Measurements from ENCODE around the gene MPP2. TPM values are rescaled to one million over a fixed set of nuclear protein-coding genes. Genes with fewer than 3 reads are reported as not detected.
A peak's percentile ranks its signal among the peaks of the same experiment; 100 is the strongest.

The MPP2 gene
- total RNA-seq, 1 experiment from 2014 or later: 5.6 TPM

GRCh38 chr17:43917348-43918025 is 10.2 kb upstream of the MPP2 start:
- H3K27me3 ChIP-seq (replicated peaks; ENCODE audit: control insufficient read depth, insufficient read depth, low read length): no peaks in the 10 kb centered on the region
- H3K9me3 ChIP-seq: no peaks in the 10 kb centered on the region
- ChIA-PET POLR2A (no interaction called here), CTCF (no interaction called here)
- no peak for TF ChIP-seq CTCF (IDR thresholded peaks at IDR 0.05; ENCODE audit: insufficient read depth in 1 of 2, low read depth in 1 of 2, low read length in 1 of 2, severe bottlenecking in 1 of 2, unreplicated experiment in 1 of 2)
- H3K4me3 ChIP-seq (ENCODE audit: low read depth, low read length): no peak overlapping the region
- Mint-ChIP-seq H3K27ac (ENCODE audit: unreplicated experiment) (no peak overlapping the region), H3K9me3 (ENCODE audit: unreplicated experiment) (no peaks in the 10 kb centered on the region), H3K4me3 (ENCODE audit: unreplicated experiment) (no peak overlapping the region), H3K4me1 (ENCODE audit: low read depth, unreplicated experiment) (peaks cover 7% of the 10 kb centered on the region), H3K36me3 (ENCODE audit: insufficient read depth, unreplicated experiment) (no peaks in the 10 kb centered on the region), H3K27me3 (ENCODE audit: insufficient read depth, unreplicated experiment) (no peaks in the 10 kb centered on the region)
- no peak for DNase-seq
- peaks cover 20% of the 10 kb centered on the region for H3K4me1 ChIP-seq
- no TSS peak for BruUV-seq (replicated peaks)
- H3K36me3 ChIP-seq (ENCODE audit: control insufficient read depth, insufficient read depth, low read length): no peaks in the 10 kb centered on the region
- intact Hi-C loops (cut with micrococcal nuclease; ENCODE audit: unreplicated experiment): no loop called here

DNA sequence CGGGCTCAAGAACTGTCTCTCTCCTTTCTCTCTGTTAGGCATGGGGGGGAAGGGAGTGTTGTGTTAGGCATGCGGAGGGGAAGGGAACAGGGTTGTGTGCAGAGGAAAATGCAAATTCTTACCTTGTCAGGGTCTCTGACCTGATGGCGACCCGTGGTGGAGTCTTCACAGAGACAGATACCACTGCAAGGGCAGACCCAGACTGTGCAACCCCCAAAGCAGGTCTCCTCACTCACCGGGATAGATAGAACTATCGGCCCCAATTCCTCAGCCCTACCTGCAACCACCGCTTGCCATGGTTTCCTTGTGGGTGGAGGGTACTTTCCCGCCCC is 9.6 kb upstream of the MPP2 start:
- no TSS peak for BruUV-seq (replicated peaks)
- Mint-ChIP-seq H3K27ac (ENCODE audit: unreplicated experiment) (no peak overlapping the region), H3K4me3 (ENCODE audit: unreplicated experiment) (no peak overlapping the region), H3K36me3 (ENCODE audit: insufficient read depth, unreplicated experiment) (no peaks in the 10 kb centered on the region), H3K27me3 (ENCODE audit: insufficient read depth, unreplicated experiment) (no peaks in the 10 kb centered on the region), H3K4me1 (ENCODE audit: low read depth, unreplicated experiment) (peaks cover 7% of the 10 kb centered on the region), H3K9me3 (ENCODE audit: unreplicated experiment) (no peaks in the 10 kb centered on the region)
- Histone ChIP-seq H3K9me3 (no peaks in the 10 kb centered on the region), H3K27me3 (replicated peaks; ENCODE audit: control insufficient read depth, insufficient read depth, low read length) (no peaks in the 10 kb centered on the region), H3K4me1 (peaks cover 20% of the 10 kb centered on the region), H3K4me3 (ENCODE audit: low read depth, low read length) (no peak overlapping the region), H3K36me3 (ENCODE audit: control insufficient read depth, insufficient read depth, low read length) (no peaks in the 10 kb centered on the region)
- ChIA-PET POLR2A (no interaction called here), CTCF (no interaction called here)
- intact Hi-C loops (cut with micrococcal nuclease; ENCODE audit: unreplicated experiment): no loop called here
- no peak for TF ChIP-seq CTCF (IDR thresholded peaks at IDR 0.05; ENCODE audit: insufficient read depth in 1 of 2, low read depth in 1 of 2, low read length in 1 of 2, severe bottlenecking in 1 of 2, unreplicated experiment in 1 of 2)
- no peak for DNase-seq

DNA sequence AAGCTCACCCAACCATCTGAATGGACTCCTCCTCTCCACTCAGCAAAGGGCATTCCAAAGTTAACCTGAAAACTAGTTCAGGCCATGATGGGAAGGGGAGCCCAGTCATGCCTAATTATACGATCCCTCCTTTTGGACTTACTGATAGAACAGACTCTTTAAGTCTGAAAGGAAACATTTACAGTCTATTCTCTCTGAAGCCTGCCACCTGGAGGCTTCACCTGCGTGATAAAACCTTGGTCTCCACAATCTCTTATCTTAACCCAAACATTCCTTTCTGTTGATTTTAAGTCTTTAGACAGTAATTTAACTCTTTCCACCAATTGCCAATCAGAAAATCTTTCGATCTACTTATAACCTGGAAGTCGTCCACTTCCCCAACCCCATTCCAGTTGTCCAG is 9.0 kb upstream of the MPP2 start:
- no peaks in the 10 kb centered on the region for H3K27me3 Mint-ChIP-seq (ENCODE audit: insufficient read depth, unreplicated experiment)
- ChIA-PET CTCF (interaction anchor here (0.6 kb wide), 1 partner anchor 9 kb away, joined by 3 read pairs; the partner anchor contains the start of gene MPP2), POLR2A (no interaction called here)
- H3K4me3 Mint-ChIP-seq (ENCODE audit: unreplicated experiment): no peak overlapping the region
- H3K4me1 ChIP-seq: peaks cover 20% of the 10 kb centered on the region
- no peaks in the 10 kb centered on the region for H3K9me3 Mint-ChIP-seq (ENCODE audit: unreplicated experiment)
- BruUV-seq (replicated peaks): no TSS peak
- H3K27ac Mint-ChIP-seq (ENCODE audit: unreplicated experiment): no peak overlapping the region
- intact Hi-C loops (cut with micrococcal nuclease; ENCODE audit: unreplicated experiment): no loop called here
- no peaks in the 10 kb centered on the region for H3K36me3 ChIP-seq (ENCODE audit: control insufficient read depth, insufficient read depth, low read length)
- TF ChIP-seq CTCF (IDR thresholded peaks at IDR 0.05; ENCODE audit: insufficient read depth in 1 of 2, low read depth in 1 of 2, low read length in 1 of 2, severe bottlenecking in 1 of 2, unreplicated experiment in 1 of 2): peak in 1 of 2 experiments; percentile 34
- H3K4me3 ChIP-seq (ENCODE audit: low read depth, low read length): no peak overlapping the region
- H3K4me1 Mint-ChIP-seq (ENCODE audit: low read depth, unreplicated experiment): peaks cover 7% of the 10 kb centered on the region
- no peaks in the 10 kb centered on the region for H3K27me3 ChIP-seq (replicated peaks; ENCODE audit: control insufficient read depth, insufficient read depth, low read length)
- DNase-seq: peak in 1 of 2 experiments; percentile 56
- no peaks in the 10 kb centered on the region for H3K36me3 Mint-ChIP-seq (ENCODE audit: insufficient read depth, unreplicated experiment)
- no peaks in the 10 kb centered on the region for H3K9me3 ChIP-seq

Data from Caco-2 (cell line).